Measurements from ENCODE around the gene RUNX3. TPM values are rescaled to one million over a fixed set of nuclear protein-coding genes. Genes with fewer than 3 reads are reported as not detected.
"Not testable (repeated sequence)": the region's sequence is repeated elsewhere in the genome, so short reads cannot be mapped to it uniquely, and the experiment has no call there.

RUNX3 gene
- total RNA-seq (1 to 10 TPM; 2.7 to 8.7 TPM), polyA plus RNA-seq (ENCODE audit: insufficient read length in 6 of 6) (1 to 10 TPM in 5 of 6 donors, under 1 TPM in 1; 0.98 to 1.6 (median 1.3) TPM)
- long read RNA-seq, donor 1, result 0 reads
- long read RNA-seq, donor 2, partial matches to known transcripts, result 0 of 1 reads
- long read RNA-seq, donor 2, other reads (novel, unspliced or antisense), result 0 of 1 reads
- long read RNA-seq, donor 3, partial matches to known transcripts, result 0 of 1 reads
- long read RNA-seq, donor 3, other reads (novel, unspliced or antisense), result 0 of 1 reads
- long read RNA-seq, donor 4, partial matches to known transcripts, result 0 of 1 reads
- long read RNA-seq, donor 4, other reads (novel, unspliced or antisense), result 0 of 1 reads
- long read RNA-seq, donor 5, result 0 reads
- long read RNA-seq, donor 6, partial matches to known transcripts, result 0 of 1 reads
- long read RNA-seq, donor 6, other reads (novel, unspliced or antisense), result 0 of 1 reads
- long read RNA-seq, donor 7, result 0 reads
- long read RNA-seq, donor 8, result 0 reads
- long read RNA-seq, donor 9, result 0 reads
- long read RNA-seq, donor 10, partial matches to known transcripts, result 0 of 1 reads
- long read RNA-seq, donor 10, other reads (novel, unspliced or antisense), result 1 of 1 reads
- long read RNA-seq, donor 11, result 0 reads
- long read RNA-seq, donor 12, result 0 reads

DNA sequence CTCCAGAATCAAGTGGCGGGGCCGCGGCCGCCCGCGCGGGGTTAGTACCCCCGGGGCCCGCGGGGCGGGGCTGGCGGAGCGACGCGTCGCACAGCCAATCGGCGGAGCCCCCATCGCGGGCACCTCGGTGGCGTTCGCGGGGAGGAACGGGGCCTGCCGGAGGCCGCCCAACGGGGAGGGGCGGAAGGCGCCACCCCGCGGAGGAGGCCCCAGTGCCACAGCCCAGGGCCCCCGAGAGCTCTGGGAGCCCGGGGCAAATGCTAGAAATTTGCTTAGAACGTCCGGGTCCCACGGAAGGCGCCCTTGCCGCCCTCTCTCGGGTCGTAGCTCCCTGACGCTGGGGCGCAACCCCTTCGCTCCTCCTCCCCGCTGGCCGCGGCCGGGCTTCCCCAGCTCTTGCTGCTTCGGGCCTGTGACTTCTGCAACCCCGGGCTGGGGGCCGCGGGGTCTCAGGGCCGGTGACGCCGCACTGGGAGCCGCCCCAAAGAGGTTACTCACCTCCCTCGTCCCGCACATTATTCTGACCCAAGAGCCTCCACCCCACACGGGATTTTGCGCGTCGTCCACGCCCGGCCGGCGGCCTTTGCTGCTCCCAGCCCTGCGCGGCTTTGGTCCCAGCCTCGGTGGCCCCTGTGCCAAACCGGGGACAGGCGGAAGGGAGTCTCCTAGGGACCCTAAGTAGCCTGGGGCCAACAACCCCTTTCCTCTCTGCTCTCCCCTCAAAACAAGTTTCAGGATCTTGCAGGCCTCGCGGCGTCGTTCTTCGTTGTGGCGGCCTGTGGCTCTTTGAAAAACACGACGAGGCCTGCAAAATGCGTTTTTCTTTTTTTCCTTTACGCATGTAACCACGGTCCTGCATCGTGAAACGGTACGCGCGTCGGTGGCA is at the start of gene RUNX3:
Gene RUNX3, minus strand, starts transcription at position 17 of the 886 bp plus-strand sequence. CDS start 408 bp downstream, outside the sequence.
- peak; percentile 69 for ATAC-seq
- TF ChIP-seq, protein P1, sequence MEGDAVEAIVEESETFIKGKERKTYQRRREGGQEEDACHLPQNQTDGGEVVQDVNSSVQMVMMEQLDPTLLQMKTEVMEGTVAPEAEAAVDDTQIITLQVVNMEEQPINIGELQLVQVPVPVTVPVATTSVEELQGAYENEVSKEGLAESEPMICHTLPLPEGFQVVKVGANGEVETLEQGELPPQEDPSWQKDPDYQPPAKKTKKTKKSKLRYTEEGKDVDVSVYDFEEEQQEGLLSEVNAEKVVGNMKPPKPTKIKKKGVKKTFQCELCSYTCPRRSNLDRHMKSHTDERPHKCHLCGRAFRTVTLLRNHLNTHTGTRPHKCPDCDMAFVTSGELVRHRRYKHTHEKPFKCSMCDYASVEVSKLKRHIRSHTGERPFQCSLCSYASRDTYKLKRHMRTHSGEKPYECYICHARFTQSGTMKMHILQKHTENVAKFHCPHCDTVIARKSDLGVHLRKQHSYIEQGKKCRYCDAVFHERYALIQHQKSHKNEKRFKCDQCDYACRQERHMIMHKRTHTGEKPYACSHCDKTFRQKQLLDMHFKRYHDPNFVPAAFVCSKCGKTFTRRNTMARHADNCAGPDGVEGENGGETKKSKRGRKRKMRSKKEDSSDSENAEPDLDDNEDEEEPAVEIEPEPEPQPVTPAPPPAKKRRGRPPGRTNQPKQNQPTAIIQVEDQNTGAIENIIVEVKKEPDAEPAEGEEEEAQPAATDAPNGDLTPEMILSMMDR (IDR thresholded peaks at IDR 0.05), result peak in 1 of 2 donors; percentile 13
- Histone ChIP-seq H3K27ac (peak within 1 kb of the TSS; percentile 56 to 81), H3K9me3 (no peaks in the 10 kb centered on the region), H3K4me1 (peaks cover 9 to 65% of the 10 kb centered on the region in 2 donors), H3K27me3 (peaks cover 89 to 99% of the 10 kb centered on the region in 2 donors), H3K36me3 (no peaks in the 10 kb centered on the region), H3K4me3 (peak within 1 kb of the TSS; percentile 17 to 57)
- intact Hi-C loops (cut with DNase I), result loop anchor here in 1 of 2 donors (10.0 kb wide), 2 partner anchors 104 to 174 kb away; no protein-coding TSS in a partner anchor
- DNase-seq, result peak in 2 of 4 donors; percentile 86 to 94

DNA sequence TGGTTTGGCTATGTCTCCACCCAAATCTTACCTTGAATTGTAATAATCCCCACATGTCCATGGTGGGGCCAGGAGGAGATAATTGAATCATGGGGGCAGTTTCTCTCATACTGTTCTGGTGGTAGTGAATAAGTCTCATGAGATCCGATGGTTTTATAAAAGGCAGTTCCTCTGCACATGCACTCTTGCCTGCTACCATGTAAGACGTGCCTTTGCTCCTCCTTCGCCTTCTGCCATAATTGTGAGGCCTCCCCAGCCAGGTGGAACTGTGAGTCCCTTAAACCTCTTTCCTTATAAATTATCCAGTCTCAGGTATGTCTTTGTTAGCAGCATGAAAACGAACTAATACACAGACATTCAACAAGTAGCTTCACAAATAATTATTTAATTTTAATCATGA is 49.2 kb upstream of the RUNX3 start:
- intact Hi-C loops (cut with DNase I); DNase-seq; H3K36me3 ChIP-seq; H3K4me3 ChIP-seq; H3K4me1 ChIP-seq; H3K27ac ChIP-seq; H3K27me3 ChIP-seq; ATAC-seq: not testable (repeated sequence)
- H3K9me3 ChIP-seq, result peaks cover 0 to 27% of the 10 kb centered on the region in 2 donors

DNA sequence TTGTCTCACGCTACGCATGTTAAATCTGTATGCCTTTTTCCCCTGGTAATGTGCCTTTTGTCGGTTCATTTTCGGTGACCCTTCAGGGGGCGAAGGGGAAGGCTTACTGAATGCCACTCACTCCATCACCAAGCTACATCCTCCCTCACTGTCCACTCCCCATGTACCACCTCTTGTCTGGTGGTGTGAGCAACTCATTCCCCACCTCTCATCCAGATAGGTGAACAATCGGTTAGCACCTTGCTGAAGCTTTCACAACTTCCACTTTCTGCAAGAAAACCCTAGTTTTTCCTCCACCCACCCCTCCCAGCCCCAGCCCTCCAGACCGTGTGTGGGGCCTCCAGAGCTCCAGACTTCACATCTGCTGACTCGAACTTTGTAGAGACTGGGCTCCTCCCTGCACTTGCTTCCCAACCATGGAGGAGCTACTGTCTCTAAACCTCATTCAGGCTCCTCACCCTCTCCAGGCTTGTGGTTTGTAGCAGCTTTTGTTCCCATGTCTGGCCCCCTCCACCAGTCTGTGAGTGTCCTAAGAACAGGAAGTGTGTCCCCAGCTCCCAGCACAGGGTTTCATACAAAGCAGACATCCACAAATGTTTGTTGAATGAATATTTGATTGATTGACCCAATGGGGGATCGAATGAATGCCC is 48.4 kb upstream of the RUNX3 start:
- no peak for ATAC-seq
- H3K27me3 ChIP-seq, result no peaks in the 10 kb centered on the region
- no peak for DNase-seq
- no peaks in the 10 kb centered on the region for H3K4me1 ChIP-seq
- no peaks in the 10 kb centered on the region for H3K36me3 ChIP-seq
- no peak overlapping the region for H3K27ac ChIP-seq
- H3K4me3 ChIP-seq, result no peak overlapping the region
- intact Hi-C loops (cut with DNase I), result no loop called here
- TF ChIP-seq, protein P1 (IDR thresholded peaks at IDR 0.05), result no peak
- peaks cover 0 to 27% of the 10 kb centered on the region in 2 donors for H3K9me3 ChIP-seq

DNA sequence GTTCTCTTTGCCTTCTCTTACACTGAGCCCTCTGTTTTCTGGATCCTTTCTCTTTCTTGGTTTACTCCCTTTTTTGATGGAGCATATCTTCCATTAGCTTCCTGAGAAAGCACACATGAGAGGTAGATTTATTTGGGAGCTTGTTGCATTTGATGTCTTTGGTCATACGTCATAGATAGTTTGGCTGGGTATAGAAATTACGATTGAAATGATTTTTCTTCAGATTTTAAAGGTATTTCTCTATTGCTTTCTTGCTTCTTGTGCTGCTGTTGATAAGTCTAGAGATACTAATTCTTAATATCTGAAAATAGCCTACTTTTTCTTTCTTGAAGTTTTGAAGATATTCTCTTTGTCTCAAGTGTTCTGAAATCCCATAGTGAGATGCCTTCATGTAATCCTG is 45.3 kb upstream of the RUNX3 start:
- no peak overlapping the region for H3K4me3 ChIP-seq
- TF ChIP-seq, protein P1 (IDR thresholded peaks at IDR 0.05), result no peak
- H3K36me3 ChIP-seq, result no peaks in the 10 kb centered on the region
- H3K27ac ChIP-seq, result no peak overlapping the region
- peaks cover 0 to 27% of the 10 kb centered on the region in 2 donors for H3K9me3 ChIP-seq
- intact Hi-C loops (cut with DNase I), result no loop called here
- ATAC-seq (no peak), DNase-seq (no peak)
- H3K27me3 ChIP-seq, result peaks cover 0 to 15% of the 10 kb centered on the region in 2 donors
- H3K4me1 ChIP-seq, result no peaks in the 10 kb centered on the region

DNA sequence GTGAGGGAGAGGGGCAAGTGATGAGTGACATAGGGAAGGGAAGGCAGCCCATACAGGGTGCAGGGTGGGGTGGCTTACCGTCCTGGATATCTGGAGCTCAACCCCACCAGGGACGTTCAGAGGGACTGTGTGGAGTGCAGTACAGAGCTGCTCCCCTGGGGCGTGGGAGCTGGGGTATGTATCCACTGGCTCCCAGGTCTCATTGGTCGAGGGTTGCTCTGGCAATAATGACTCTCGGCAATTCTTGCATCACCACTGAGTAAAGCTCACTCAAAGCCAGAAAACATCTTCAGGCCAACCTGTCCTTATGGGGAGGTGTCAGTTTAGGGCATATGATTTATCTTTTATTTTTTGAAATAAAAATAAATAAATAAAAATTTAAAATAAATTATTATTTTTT is 43.2 kb upstream of the RUNX3 start:
- H3K27me3 ChIP-seq, result peaks cover 0 to 27% of the 10 kb centered on the region in 2 donors
- ATAC-seq, result no peak

More for the DNA sequence above, 43.2 kb upstream of the RUNX3 start:
- intact Hi-C loops (cut with DNase I), result no loop called here
- H3K4me1 ChIP-seq, result no peaks in the 10 kb centered on the region
- H3K9me3 ChIP-seq, result peaks cover 0 to 27% of the 10 kb centered on the region in 2 donors
- H3K27ac ChIP-seq, result no peak overlapping the region
- no peak overlapping the region for H3K4me3 ChIP-seq
- H3K36me3 ChIP-seq, result no peaks in the 10 kb centered on the region
- TF ChIP-seq, protein P1 (IDR thresholded peaks at IDR 0.05), result no peak
- no peak for DNase-seq
